ENCODE data around the gene PNMA8A.

PNMA8A gene

DNA sequence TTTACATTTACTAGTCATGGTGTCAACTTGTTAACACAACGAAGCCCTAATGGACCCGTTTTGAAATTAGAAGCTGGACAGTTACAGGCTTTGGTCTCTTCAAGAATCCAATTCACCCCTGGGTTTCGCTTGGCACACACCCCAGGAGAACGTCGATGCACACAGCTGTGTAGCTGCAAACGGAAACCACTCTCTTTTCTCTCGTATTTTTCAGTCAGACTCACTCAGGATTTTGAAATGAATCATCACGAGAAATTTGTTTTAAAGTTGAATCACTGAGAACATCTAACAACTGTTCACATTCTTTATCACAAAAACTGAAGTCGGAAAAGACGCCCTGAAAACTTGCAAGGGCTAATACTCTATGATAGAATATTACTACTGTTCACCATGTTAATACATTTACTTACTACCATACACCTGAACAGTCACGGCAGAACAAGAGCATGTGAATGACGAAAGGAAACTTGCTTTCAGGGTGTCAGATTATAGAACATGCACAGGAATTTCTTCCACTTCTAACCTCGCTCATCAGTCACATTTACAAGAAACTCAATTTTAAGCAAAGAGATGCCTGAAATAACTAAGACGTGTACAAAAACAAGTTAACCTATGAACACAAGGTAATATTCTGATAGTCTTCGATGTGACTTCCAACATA is 4.7 kb downstream of the PNMA8A start:
- TF ChIP-seq, protein P1, sequence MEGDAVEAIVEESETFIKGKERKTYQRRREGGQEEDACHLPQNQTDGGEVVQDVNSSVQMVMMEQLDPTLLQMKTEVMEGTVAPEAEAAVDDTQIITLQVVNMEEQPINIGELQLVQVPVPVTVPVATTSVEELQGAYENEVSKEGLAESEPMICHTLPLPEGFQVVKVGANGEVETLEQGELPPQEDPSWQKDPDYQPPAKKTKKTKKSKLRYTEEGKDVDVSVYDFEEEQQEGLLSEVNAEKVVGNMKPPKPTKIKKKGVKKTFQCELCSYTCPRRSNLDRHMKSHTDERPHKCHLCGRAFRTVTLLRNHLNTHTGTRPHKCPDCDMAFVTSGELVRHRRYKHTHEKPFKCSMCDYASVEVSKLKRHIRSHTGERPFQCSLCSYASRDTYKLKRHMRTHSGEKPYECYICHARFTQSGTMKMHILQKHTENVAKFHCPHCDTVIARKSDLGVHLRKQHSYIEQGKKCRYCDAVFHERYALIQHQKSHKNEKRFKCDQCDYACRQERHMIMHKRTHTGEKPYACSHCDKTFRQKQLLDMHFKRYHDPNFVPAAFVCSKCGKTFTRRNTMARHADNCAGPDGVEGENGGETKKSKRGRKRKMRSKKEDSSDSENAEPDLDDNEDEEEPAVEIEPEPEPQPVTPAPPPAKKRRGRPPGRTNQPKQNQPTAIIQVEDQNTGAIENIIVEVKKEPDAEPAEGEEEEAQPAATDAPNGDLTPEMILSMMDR (IDR thresholded peaks at IDR 0.05; ENCODE audit: insufficient read depth, missing control alignments): no peak
- FAIRE-seq (no peak), DNase-seq (ENCODE audit: insufficient read length, low spot score) (no peak)

DNA sequence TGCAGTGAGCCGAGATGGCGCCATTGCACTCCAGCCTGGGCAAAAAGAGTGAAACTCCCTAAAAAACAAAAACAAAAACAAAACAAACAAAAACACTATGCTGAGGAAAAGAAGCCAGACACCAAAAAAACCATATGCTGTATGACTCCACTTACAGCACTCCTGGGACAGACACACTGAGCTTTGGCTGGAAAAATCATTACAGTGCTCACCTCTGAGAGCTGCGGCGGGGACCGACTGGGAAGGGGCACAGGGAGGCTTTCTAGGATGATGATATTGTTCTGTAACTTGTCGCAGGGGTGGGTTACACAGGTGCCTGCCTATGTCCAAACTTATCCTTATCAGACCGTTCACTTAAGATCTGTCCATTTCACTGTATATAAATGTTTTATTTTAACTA is 7.8 kb downstream of the PNMA8A start:
- no peak for FAIRE-seq
- DNase-seq (ENCODE audit: insufficient read length, low spot score): no peak
- TF ChIP-seq, protein P1 (IDR thresholded peaks at IDR 0.05; ENCODE audit: insufficient read depth, missing control alignments): no peak

DNA sequence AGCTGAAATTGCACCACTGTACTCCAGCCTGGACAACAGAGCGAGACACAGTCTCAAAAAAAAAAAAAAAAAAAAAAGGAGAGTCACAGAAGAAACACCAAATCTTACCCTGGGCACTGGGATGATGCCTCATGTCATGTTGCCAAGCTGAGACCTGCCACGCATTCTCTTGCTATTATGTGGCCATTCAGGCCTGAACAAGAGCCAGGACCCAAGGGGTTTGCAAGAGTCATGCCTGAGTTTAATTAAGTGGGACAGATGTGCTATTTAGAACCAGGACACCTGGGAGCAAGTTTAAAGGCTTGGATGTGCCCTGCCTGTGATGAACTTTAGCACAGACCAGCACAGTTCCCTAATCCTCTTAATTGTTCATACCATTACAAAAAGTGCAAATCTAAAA is 9.8 kb downstream of the PNMA8A start:
- TF ChIP-seq, protein P1 (IDR thresholded peaks at IDR 0.05; ENCODE audit: insufficient read depth, missing control alignments): no peak
- no peak for FAIRE-seq
- no peak for DNase-seq (ENCODE audit: insufficient read length, low spot score)

DNA sequence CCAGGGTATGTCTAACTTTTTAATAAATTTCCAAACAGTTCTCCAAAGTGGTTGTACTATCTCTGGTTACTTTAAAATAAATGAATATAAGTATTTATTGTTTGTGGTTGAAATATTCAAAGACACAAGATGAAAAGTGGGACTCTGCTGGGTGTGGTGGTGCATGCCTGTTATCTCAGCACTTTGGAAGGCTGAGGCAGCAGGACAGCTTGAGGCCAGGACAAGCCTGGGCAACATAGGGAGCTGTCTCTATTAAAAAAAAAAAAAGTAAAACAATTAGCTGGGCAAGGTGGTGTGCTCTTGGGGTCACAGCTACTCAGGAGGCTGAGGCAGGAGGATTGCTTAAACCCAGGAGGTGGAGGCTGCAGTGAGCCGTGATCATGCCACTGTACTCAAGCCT is 10.4 kb downstream of the PNMA8A start:
- FAIRE-seq (no peak), DNase-seq (ENCODE audit: insufficient read length, low spot score) (no peak)
- TF ChIP-seq, protein P1 (IDR thresholded peaks at IDR 0.05; ENCODE audit: insufficient read depth, missing control alignments): no peak

DNA sequence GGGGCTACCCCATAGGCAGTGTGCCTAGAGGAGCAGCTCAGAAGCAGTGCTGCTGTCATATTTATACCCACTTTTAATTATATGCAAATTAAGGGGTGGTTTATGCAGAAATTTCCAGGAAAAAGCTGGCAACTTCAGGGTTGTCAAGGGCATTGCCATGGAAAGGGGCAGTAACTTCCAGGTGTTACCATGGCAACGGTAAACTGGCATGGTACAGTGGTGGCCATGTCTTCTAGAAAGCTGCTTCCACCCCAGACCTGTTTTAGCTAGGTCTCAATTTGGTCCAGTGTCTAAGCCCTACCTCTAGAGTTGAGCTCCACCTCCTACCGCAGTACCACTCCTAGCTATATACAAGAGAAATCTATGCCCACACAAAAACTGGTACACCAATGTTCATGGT is 11.3 kb downstream of the PNMA8A start:
- FAIRE-seq (no peak), DNase-seq (ENCODE audit: insufficient read length, low spot score) (no peak)
- TF ChIP-seq, protein P1 (IDR thresholded peaks at IDR 0.05; ENCODE audit: insufficient read depth, missing control alignments): no peak

DNA sequence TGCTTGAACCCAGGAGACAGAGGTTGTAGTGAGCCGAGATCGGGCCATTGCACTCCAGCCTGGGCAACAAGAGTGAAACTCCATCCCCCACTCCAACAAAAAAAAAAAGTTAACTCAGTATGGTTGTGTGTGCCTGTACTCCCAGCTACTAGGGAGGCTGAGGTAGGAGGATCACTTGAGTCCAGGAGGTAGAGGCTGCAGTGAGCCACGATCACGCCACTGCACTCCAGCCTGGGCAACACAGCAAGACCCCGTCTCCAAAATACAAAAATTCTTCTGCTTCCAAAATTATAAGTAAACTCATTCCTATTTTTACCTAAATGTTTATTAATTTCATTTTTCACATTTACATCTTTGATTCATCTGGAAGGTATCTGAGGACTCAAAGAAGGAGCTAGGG is 14.4 kb downstream of the PNMA8A start:
- DNase-seq (ENCODE audit: insufficient read length, low spot score) (no peak), FAIRE-seq (no peak)
- TF ChIP-seq, protein P1 (IDR thresholded peaks at IDR 0.05; ENCODE audit: insufficient read depth, missing control alignments): no peak

DNA sequence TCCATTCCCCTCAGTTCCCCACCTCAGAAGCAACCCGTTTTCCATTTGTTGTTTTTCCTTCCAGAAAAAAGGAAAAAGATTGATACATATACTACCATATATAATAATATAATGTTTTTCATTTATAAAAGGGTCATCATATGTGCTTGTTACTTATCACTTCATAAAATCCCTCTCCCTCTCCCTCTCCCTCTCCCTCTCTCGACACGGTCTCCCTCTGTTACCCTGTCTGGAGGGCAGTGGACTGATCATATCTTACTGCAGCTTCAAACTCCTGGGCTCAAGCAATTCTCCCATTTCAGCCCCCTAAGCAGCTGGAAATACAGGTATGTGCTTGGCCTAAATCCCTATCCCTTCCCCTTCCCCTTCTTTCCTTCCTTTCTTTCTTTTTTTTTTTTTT is 17.1 kb downstream of the PNMA8A start:
- no peak for FAIRE-seq
- TF ChIP-seq, protein P1 (IDR thresholded peaks at IDR 0.05; ENCODE audit: insufficient read depth, missing control alignments): no peak
- DNase-seq (ENCODE audit: insufficient read length, low spot score): no peak

Data from D721Med (cell line).